WI38 (cell line): ENCODE results near the gene DICER1.

Experiments used
- H3K4me3 ChIP-seq: 2 replicates; pipeline ENCODE4 v1.5.1; 2011; ENCODE audit warnings: low read depth, mild to moderate bottlenecking, control low read depth, low read length
- TF ChIP-seq, protein P1 (sequence below): IDR thresholded peaks from 2 replicates; pipeline ENCODE4 v1.5.1; 2012; ENCODE audit warnings: low read depth, mild to moderate bottlenecking, control low read depth, low read length

The DICER1 gene

DNA sequence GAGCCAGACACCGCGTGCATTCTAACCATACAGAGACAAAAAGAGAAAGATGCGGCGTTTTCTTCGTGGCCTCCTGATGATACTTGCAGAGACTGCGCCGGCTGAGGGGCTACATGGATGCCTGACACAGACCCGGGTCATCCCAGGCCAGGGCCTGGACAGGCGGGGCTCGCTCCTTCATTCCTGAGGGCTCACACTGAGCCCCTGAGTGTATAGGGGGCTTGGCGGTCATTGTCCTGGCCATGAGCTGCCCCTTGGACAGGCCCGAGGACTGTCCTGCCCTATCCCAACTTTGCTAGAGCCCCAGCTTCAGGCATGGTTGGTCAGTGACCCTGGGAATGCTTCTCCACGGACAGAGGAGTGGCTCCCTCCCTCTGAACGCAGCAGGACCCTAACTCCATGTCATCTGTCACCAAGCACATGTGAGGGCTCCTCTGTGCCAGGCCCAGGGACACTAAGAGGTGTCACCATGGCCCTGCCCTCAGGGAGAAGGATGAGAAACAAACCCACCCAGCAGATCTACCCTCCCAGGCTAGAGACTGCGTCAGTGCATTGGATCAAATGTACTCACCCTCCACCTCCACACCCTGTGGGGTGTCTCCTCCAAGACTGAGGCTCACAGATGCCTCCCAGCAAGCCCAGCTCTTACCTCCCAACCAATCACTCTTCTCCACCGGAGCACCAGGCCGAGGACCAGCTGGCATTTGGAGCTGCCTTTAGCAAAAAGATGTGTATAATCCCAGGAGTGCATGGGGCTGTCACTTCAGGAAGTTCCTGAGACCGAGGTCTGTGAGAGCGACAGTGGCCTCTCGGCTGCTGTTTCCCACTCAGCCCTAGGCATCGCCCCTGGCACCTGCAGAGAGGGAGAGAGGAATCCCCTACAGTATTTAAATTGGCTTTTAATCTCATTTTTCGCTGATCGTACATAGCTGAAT, 102.7 kb downstream of the DICER1 start:
- H3K4me3 ChIP-seq = no peak overlapping the region
- TF ChIP-seq, protein P1, sequence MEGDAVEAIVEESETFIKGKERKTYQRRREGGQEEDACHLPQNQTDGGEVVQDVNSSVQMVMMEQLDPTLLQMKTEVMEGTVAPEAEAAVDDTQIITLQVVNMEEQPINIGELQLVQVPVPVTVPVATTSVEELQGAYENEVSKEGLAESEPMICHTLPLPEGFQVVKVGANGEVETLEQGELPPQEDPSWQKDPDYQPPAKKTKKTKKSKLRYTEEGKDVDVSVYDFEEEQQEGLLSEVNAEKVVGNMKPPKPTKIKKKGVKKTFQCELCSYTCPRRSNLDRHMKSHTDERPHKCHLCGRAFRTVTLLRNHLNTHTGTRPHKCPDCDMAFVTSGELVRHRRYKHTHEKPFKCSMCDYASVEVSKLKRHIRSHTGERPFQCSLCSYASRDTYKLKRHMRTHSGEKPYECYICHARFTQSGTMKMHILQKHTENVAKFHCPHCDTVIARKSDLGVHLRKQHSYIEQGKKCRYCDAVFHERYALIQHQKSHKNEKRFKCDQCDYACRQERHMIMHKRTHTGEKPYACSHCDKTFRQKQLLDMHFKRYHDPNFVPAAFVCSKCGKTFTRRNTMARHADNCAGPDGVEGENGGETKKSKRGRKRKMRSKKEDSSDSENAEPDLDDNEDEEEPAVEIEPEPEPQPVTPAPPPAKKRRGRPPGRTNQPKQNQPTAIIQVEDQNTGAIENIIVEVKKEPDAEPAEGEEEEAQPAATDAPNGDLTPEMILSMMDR = no peak

DNA sequence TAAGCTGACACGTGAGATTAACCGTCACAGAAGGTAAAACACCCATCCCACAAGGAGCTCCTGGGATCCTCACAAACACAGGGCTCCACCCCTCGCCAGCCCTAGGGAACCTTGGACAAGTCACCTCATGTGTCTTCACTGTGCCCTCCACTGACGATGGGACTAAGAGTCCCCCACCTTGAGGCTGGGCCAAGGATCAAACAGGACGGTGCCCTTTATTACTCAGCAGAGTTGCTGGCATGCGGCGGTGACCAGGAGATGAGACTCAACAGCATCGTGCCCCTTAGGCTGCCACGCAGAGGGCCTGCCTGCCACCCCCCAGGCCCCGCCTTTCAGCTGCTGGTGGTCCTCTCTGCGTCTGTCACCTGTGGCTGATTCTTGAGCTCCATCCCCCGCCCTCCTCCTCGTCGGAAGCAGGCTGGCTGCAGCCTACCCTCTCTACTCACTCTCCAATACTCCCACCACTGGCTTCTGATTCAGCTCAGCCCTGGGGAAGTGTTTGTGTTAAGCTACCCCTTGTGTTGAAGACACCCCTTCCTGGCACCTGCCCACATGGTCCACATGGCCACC, 105.2 kb downstream of the DICER1 start:
- TF ChIP-seq, protein P1 = no peak

DNA sequence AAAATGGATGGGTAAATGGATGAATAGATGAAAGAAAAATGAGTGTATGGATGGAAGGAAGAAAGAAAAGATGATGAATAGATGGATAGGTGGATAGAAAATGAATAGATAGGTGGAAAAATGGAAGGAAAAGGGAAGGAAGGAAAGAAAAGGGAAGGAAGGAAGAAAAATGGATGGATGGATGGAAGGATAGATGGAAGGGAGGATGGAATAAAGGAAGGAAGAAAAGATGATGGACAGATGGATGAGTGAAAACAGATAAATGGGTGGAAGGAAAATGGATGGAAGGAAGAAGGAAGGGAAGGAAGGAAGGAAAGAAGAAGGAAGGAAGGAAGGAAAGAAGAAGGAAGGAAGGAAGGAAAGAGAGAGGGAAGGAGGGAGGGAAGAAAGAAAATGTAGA, 107.4 kb downstream of the DICER1 start:
- TF ChIP-seq, protein P1 = no peak

More for the DNA sequence above, 105.2 kb downstream of the DICER1 start:
- H3K4me3 ChIP-seq = no peak overlapping the region

DNA sequence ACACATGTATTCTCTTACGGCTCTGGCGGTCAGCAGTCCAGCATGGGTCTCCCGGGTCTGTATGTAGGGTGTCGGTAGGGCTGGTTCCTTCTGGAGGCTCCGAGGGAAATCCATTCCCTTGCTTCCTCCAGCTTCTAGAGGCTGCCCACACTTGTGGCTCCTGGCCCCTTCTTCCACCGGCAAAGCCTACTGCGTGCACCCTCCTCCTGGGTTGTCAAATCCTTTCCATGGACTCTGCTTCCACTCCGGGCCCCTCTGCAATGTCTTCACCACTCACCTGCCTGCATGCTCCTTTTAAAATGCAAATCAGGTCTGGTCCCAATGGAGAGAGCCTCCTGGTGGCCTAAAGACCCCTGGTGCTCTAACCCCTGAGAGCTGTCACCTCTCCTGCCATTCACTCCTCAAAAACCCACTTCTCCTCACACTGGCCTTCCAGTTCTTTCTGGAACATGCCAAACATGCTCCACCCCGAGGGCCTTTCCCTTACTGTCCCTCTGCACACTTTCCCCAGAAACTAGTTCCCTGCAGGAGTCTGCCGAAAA, 108.5 kb downstream of the DICER1 start:
- no peak overlapping the region for H3K4me3 ChIP-seq
- TF ChIP-seq, protein P1 = no peak

More for the DNA sequence above, 107.4 kb downstream of the DICER1 start:
- no peak overlapping the region for H3K4me3 ChIP-seq

DNA sequence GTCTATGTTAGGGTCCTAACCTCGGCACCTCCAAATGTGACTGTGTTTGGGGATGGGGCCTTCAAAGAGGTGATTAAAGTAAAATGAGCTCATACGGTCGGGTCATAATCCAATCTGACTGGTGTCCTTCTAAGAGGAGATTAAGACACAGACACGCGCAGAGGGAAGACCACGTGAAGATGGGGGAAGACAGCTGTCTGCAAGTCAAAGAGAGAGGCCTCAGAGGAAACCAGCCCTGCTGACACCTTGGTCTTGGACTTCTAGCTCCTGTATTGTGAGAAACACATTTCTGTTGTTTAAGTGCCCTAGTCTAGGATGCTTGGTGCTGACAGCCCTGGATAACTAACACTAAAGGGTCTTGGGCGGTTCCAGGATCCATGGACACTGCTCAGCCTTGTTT, 109.6 kb downstream of the DICER1 start:
- no peak overlapping the region for H3K4me3 ChIP-seq
- TF ChIP-seq, protein P1 = no peak

DNA sequence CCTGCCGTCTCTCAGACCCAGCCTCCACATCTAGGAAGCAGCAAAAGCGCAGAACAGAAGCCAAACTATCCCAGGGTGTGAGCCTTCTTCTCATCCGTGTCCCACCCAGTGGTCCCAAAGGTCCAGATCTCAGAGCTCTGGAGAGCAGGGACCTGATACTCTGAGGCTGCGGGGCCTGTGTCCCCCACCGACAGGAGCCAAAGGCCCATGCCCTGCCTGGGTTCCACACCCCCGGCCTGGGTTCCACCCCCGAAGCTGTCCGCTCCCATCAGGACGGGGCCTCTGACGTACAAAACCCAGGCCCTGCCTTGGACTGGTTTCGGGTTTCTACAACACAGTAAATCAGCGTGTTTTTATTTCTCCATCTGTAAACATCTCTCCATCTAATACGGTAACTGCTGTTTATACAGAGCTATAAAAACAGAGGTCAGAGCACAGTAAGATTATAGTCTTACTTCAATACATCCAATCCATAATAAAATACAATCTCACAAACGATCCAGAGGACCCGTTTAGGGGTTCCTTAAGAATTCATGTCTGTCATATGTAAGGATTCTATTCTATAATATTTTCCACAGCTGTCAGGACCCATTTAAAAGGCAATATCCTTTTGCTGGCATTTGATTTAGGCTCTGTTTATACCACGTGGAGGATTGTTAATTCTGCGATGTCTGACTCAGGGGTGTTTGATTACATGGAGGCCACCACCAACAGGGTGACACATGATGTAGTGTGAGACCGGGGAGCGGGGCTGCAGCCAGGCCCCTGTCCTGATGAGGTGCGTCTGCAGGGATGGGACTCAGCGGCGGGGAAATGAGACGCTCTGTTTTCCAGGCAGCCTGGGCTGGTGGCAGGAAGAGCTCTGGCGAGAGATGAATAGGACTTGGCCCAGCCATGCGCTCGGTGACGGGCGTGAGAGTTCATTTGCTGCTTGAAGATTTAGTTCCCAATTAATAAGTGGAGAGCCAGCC, 110.3 kb downstream of the DICER1 start:
- peak overlapping the region; percentile 28; the same call in 1 of the 2 replicates for H3K4me3 ChIP-seq
- TF ChIP-seq, protein P1 = no peak
